C1 segment of cervical spinal cord (tissue), 14 donors: ENCODE data around the gene DHCR24.
A peak's percentile ranks its signal among the peaks of the same experiment; 100 is the strongest.
"Not testable (repeated sequence)": the region's sequence is repeated elsewhere in the genome, so short reads cannot be mapped to it uniquely, and the experiment has no call there.

Experiments used
- DNase-seq, 14 donors: peaks; one replicate each; lab custom pipeline; 2025; lab: John Stamatoyannopoulos, UW

Gene DHCR24, protein sequence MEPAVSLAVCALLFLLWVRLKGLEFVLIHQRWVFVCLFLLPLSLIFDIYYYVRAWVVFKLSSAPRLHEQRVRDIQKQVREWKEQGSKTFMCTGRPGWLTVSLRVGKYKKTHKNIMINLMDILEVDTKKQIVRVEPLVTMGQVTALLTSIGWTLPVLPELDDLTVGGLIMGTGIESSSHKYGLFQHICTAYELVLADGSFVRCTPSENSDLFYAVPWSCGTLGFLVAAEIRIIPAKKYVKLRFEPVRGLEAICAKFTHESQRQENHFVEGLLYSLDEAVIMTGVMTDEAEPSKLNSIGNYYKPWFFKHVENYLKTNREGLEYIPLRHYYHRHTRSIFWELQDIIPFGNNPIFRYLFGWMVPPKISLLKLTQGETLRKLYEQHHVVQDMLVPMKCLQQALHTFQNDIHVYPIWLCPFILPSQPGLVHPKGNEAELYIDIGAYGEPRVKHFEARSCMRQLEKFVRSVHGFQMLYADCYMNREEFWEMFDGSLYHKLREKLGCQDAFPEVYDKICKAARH

DNA sequence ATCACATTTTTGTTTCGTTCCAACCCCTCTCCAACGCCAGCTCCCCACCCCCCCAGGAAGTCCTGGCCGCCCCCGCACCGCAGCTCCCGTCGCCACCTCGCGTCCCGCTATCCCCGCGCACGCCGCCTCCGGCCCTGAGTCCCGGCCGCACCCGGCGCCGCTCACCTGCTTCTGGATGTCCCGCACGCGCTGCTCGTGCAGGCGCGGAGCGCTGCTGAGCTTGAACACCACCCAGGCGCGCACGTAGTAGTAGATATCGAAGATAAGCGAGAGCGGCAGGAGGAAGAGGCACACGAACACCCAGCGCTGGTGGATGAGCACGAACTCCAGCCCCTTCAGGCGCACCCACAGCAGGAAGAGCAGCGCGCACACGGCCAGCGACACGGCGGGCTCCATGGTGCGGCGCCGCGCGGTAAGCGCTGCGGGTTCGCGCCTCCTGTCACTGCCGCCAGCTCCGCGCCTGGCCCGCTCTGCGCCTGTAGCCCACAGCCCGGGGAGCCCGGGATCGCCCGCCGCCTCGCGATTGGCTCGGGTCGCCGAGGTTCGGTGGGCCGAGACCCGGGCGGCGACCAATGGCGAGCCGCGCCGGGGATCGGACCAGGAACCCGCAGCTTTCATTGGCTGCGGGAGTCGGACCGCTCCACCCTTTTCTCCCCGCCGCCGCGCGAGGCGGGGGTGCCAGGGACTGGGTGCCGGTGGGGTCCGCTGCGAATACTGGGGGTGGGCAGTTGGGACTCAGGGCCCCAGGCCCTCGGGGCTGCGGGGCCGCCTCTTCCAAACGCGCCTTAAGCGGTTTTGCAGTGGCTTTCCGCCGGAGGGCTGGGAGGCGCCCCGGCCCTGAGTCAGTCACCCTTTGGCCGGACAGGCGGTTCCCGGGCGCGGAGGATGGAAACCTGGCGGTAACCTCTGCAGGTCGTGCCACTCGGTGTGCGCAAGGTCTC lies at the start of gene DHCR24:
Gene DHCR24 (minus strand): TSS at position 472 of the 941 bp plus-strand sequence. CDS start 76 bp downstream, at position 396.
- DNase-seq = peak; percentile 29 to 94 (median 84)

DNA sequence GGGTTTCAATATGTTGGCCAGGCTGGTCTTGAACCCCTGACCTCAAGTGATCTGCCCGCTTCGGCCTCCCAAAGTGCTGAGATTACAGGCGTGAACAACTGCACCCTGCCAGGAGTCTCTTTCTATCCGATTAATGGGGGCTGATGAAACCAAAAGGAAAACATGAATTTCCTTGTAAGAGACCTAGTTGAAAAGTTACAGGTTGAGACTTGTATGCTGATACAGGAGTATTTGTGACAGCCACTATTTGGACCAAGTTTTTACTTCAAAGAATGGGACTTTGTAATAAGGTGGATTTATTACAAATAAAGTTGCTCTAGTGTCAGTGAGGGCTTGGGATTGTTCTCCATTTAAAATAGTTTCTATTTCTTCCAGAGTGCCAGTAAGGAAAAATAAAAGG lies 49.8 kb upstream of the DHCR24 start:
- no peak for DNase-seq

GRCh38 chr1:54934869-54935268 lies 47.9 kb upstream of the DHCR24 start:
- DNase-seq = no peak

DNA sequence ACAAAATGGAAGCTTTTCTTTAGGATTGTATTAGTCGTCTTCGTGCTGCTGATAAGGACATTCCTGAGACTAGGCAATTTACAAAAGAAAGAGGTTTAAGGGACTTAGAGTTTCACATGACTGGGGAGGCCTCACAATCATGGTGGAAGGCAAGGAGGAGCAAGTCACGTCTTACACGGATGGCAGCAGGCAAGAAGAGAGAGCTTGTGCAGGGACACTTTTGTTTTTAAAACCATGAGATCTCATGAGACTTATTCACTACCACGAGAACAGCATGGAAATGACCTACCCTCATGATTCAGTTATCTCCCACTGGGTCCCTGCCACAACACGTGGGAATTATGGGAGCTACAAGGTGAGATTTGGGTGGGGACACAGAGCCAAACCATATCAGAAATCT lies 47.1 kb upstream of the DHCR24 start:
- not testable (repeated sequence) for DNase-seq

GRCh38 chr1:54931275-54931840 lies 44.4 kb upstream of the DHCR24 start:
- no peak for DNase-seq

- DNase-seq = no peak
These were observed 42.7 kb upstream of the DHCR24 start for GRCh38 chr1:54929700-54930099.

DNA sequence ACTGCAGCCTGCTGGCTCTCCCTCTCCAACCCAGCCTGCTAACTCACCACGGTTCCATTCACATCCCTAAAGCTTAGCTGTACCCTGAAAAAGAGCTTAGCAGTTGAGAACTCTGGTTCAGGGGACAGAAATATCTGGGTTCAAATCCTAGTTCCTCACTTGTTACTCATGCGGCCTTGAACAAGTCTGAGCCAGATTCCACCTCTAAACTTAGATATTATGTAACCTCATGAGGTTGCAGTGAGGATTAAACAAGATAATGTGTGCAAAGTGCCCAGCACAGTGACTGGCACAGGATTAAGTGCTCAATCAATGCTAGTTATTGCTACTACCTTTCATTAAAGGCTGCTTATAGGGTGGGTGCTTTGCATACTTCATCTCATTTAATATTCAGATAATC lies 41.3 kb upstream of the DHCR24 start:
- no peak for DNase-seq

DNA sequence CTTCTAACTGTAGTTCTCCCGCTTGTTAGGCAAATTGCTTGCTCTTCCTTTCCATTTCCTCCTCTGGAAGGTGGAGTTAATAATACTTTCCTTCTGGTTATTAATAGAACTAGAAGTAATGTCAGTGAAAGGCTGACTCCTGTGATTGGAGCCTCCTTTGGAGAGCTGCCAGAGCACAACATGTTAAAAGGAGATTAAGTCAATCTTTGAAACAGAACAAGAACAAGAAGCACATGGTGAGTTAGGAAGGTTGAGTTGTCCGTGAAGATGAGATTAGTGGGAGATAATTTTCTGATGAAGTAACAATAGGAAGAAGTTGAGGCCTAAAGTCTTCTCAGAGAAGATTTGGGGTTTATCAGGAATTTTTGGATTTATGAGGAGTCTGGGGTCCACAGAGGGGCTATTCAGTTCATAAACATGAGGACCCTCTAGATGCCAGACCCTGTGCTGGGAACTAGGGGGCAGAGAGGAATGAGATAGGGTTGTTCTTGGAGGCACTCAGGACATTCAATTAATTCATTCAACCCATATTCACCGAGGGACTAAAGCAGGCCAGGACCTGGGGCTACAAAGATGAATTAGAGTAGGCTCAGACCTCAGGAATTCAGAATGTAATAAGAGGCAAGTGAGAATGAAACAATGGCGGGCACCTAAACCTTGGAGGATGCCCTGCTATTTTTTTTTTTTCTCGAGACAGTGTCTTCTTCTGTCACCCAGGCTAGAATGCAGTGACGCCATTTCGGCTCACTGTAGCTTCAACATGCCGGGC lies 40.7 kb upstream of the DHCR24 start:
- no peak for DNase-seq

DNA sequence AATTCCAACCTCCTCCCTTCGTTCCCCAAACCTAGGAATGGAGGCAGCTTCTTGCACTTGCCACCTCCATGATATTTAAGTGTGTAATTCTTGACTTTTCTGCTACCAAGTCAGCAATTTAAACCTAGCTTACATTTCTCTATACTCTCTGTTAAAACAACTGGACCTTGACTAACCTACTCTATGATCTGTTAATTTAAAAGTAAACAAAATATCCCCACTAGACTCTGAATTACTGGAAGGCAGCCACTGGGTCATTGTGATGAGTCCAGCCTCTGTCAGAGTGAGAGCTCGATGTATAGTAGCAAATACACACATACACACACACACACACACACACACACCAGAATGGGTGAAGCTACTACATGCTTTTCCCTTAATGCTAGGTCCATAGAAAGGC lies 40.0 kb upstream of the DHCR24 start:
- no peak for DNase-seq

GRCh38 chr1:54922921-54923421 lies 36.0 kb upstream of the DHCR24 start:
- DNase-seq = no peak

DNA sequence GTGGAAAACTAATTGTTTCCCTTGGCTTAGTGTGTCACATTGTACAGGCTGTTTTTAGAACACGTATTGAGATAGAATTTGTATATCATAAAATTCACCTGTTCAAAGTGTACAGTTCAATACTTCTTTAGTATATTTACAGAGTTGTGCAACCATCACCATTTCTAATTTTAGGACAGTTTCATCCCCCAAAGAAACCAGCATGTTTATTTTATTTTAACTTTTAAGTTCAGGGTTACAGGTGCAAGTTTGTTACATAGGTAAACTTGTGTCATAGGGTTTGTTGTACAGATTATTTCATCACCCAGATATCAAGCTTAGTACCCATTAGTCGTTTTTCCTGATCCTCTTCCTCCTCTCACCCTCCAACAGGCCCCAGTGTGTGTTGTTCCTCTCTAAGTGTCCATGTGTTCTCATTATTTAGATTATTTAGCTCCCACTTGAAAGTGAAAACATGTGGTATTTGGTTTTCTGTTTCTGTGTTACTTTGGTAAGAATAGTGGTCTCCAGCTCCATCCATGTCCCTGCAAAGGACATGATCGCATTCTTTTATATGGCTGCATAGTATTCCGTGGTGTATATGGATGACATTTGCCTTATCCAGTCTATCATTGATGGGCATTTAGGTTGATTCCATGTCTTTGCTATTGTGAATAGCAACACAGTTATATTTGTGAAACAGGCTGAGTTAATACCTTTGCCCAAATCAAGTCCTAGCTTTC lies 35.2 kb upstream of the DHCR24 start:
- DNase-seq = no peak

DNA sequence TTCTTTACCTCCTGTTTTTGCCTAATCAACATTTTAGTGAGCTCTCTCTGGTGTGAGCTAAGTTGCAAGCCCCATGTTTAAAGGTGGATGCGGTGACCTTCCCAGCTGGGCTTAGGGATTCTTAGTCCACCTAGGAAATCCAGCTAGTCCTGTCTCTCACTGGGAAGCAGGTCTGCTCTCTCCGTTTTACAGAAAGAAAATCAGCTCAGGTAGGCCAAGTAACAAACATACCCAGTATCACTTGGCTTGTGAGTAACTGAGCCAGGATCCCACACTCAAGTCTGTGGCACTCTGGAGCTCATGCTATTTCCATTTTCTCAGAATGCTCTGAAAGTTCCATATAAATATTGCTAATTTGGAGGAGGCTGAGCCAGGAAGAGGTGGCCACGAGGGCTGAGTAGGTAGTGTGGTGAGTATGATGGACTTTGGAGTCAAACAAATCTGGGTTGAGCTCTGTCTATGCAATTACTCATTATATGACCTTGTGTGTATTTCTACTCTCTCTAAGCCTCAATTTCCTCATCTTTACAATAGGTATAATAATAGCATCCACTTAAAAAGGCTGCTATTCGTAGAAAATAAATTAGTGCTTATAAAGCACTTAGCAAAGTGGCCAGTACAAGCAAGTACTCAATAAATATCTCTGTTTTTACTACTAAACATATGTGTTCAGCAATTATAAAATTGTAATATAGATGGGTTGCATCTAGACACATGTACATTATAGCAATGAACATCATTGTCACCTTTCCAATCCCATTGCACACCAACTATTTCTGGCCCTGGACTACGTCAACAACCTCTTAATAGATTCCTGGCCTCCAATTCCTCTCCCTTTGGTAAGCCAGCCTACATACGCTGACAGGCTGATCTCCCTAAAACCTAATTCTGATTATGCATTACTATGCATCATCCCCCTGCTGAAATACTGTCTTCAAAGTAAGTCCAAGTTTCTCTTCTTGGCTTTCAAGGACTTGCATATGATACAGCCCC lies 32.7 kb upstream of the DHCR24 start:
- DNase-seq = no peak

DNA sequence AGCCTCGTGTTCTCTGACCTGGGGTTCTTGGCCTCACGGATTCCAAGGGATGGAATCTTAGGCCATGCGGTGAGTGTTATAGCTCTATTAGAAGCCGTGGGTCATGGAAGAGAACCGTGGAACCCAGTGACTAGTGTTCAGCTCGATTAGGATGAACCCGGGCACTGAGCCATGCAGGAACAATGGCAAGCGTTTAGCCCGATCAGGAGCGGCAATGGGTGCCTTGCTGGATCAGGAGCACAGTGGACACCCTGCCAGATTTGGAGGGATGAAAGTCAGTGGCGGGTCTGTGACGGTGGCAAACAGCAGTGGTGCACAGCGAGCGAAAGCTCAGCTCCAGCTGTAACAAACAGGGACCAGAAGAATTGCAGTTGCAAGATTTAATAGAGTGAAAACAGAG lies 24.1 kb upstream of the DHCR24 start:
- peak in 10 of 14 donors; percentile 2 to 60 (median 20) for DNase-seq

DNA sequence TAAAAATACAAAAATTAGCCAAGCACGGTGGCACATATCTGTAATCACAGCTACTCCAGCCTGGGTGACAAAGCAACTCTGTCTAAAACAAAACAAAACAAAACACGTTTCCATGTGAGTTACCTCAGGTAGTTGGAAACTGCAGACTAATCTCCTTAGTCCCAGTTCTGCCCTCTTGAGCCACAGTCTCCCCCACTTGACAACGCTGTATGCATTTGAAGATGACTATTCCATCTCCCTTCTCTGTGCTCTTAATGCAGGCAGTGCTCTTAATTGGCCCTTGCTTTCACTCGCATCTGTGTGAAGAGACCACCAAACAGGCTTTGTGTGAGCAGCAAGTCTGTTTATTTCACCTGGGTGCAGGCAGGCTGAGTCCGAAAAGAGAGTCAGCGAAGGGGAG lies 19.6 kb upstream of the DHCR24 start:
- no peak for DNase-seq

DNA sequence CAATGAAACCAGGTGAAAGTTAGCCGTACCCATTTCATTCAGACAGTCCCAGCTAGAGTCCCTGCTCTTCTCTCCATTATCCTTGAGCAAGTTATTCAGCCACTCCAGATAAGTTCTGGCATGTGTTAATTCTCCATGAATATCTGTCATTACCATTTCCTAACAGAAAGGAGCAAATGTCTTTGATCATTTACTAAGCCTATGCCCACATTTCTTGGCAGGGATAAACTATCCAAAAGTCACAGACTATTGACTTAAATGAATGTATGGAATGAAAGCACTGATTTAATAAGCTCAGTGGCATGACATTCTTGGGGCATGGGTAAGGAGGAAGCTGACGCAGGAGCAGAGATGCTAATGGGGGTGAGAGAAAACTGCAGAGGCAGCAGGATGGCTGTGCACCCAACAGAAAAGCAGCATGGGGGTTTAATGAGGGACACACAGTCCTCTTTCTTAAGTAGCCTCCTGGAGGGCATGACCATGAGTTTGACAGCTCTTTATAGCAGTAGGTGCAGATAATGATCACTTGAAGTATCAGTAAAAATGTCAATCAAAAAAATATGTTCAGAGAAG lies 17.6 kb upstream of the DHCR24 start:
- DNase-seq = no peak

DNA sequence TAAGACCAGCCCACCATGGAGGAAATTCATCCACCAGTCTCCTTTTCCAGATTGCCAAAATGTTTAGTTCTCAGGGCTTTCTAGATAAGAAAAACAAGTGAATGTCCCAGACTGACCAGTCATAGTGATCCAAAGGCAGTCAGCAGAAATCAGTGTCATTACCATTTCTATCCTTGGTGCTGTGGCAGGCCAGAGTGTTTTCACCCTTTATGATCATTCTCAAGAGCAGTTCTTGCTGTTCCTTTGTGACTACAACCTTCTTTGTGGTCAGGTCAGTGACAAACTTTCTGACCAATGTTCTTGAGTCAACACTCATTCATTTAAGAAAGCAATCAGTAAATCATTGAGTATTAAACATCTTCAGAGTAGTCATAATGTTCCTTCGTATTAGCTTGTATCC lies 7.3 kb upstream of the DHCR24 start:
- DNase-seq = no peak

DNA sequence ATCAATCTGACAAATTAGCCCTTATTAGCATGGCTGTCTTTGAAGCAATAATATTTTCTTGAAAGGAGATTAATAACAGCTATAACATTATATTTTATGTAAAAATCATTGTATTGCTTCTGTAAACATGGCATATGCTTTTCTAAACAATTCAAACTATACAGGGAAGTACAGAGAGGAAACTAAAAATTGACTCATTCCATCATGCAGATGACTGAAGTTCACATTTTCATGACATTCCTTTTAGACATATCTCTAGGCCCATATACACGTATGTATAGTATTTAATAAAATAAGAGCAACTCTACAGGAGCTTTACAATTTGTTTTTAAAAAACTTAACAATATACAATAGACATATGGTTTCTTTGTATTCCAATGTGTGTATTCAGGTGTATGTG lies 5.6 kb upstream of the DHCR24 start:
- DNase-seq = no peak

DNA sequence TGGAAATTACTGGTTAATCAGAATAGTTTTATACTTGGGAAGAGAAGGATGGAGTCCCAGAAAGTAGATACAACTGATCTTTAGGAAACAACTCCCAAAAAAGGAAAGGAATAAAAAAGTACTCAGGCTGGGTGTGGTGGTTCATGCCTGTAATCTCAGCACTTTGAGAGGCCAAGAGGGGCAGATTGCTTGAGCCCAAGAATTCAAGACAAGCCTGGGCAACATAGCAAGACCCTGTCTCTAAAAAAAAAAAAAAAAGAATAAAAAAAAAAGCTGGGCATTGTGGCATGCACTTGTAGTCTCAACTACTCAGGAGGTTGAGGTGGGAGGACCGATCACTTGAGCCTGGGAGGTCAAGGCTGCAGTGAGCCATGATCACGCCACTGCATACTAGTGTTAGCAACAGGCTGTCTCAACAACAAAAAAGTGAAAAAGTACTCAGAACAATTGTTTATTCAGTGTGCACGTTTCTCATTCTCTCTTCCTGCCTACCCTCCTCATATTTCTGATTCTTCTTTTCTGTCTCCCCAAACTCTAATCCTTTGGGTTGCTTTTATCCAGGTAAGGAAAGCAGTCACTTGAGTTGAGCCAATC lies 2.2 kb upstream of the DHCR24 start:
- no peak for DNase-seq
